HepG2 (cell line): ENCODE data around the gene ZNF503. TPM values are rescaled to one million over a fixed set of nuclear protein-coding genes. Genes with fewer than 3 reads are reported as not detected.

Experiments
- ATAC-seq: fragments of 200-7000 bp; cut with Tn5 transposase; 3 replicates; pipeline ENCODE4 v1.9.1; 2020; ENCODE audit warnings: mild to moderate bottlenecking, moderate library complexity
- BruUV-seq: library from RNA; stranded (reverse); fragments of 400-500 nt; replicated peaks from 2 replicates; lab custom pipeline; 2021; lab: Mats Ljungman, UMichigan
- CTCF ChIA-PET: fragments of 300-600 bp; formaldehyde crosslinking; extraction: SDS; loops from one replicate; lab custom pipeline; 2021; ENCODE audit warnings: low total read pairs, inconsistent platforms, low intra/inter-chr PET ratio; lab: Yijun Ruan, JAX
- POLR2A ChIA-PET: fragments of 350-600 bp; sonication (Branson Sonifier 250); formaldehyde crosslinking; loops from one replicate; lab custom pipeline; 2020; ENCODE audit warnings: antibody characterized with exemption, inconsistent platforms; lab: Yijun Ruan, JAX
- DNase-seq: peaks from one replicate; pipeline ENCODE4 v3.0.0-alpha.2; 2015; ENCODE audit warnings: low spot score
- FAIRE-seq: peaks from 3 replicates; lab custom pipeline; 2011; peaks lifted over from hg19 to GRCh38; lab: Jason Lieb, UNC
- H2AFZ ChIP-seq: one replicate; pipeline ENCODE4 v1.6.1; 2011; ENCODE audit warnings: low read length, inconsistent platforms
- H3K27ac ChIP-seq: fragments of 300-600 bp; 3 replicates; pipeline ENCODE4 v1.8.0; 2011; ENCODE audit warnings: mixed run types, mild to moderate bottlenecking, mixed read lengths, low read length, inconsistent platforms; ENCODE audit not compliant: insufficient read depth; ENCODE audit errors: extremely low read length
- H3K27me3 ChIP-seq, 2 experiments: fragments of 200-600 bp in 1 of 2; 2 replicates in 1 of 2; 3 replicates in 1 of 2; pipeline versions ENCODE4 v1.6.0 to v1.8.0; 2011; ENCODE audit warnings: low read length in 2 of 2, mild to moderate bottlenecking in 2 of 2, moderate library complexity in 2 of 2, inconsistent platforms in 1 of 2; ENCODE audit not compliant: insufficient read depth in 2 of 2, control insufficient read depth in 1 of 2
- H3K36me3 ChIP-seq, 2 experiments: fragments of 200-600 bp in 1 of 2; replicated peaks in 1 of 2; 2 replicates in 1 of 2; 3 replicates in 1 of 2; pipeline versions ENCODE4 v1.5.1 to v1.8.0; 2011; ENCODE audit warnings: low read length in 2 of 2, inconsistent platforms in 1 of 2; ENCODE audit not compliant: insufficient read depth in 2 of 2, control insufficient read depth in 1 of 2
- H3K4me1 ChIP-seq: 2 replicates; pipeline ENCODE4 v1.5.1; 2012; ENCODE audit warnings: low read length, inconsistent platforms; ENCODE audit not compliant: insufficient read depth
- H3K4me2 ChIP-seq: 2 replicates; pipeline ENCODE4 v1.6.0; 2011; ENCODE audit warnings: low read depth, low read length, inconsistent platforms
- H3K4me3 ChIP-seq, 3 experiments: fragments of 200-600 bp in 1 of 3; sonication (generic), shearing (Covaris generic) in 1 of 3; replicated peaks in 1 of 3; 2 replicates each; pipeline ENCODE4 v1.5.1; 2011 to 2016; ENCODE audit warnings: low read length in 3 of 3, inconsistent platforms in 2 of 3, low read depth in 2 of 3, mild to moderate bottlenecking in 2 of 3, control low read depth in 1 of 3, mixed read lengths in 1 of 3; ENCODE audit not compliant: insufficient read depth in 1 of 3
- H3K79me2 ChIP-seq: one replicate; pipeline ENCODE4 v1.6.1; 2011; ENCODE audit warnings: low read length, inconsistent platforms; ENCODE audit not compliant: insufficient read depth
- H3K9ac ChIP-seq: 2 replicates; pipeline ENCODE4 v1.6.0; 2011; ENCODE audit warnings: mild to moderate bottlenecking, low read depth, low read length, inconsistent platforms; ENCODE audit not compliant: insufficient read depth
- H3K9me3 ChIP-seq: 2 replicates; pipeline ENCODE4 v1.5.1; 2012; ENCODE audit warnings: mild to moderate bottlenecking, low read length
- H4K20me1 ChIP-seq: 2 replicates; pipeline ENCODE4 v1.6.0; 2011; ENCODE audit warnings: inconsistent platforms, mild to moderate bottlenecking, low read length, moderate library complexity; ENCODE audit not compliant: insufficient read depth
- RFXAP ChIP-seq: sonication (generic); formaldehyde crosslinking; IDR thresholded peaks from 2 replicates; pipeline ENCODE4 v1.4.0; 2020; ENCODE audit warnings: missing genetic modification reagents, borderline replicate concordance
- ZFP36 ChIP-seq: fragments of 150-350 bp; IDR thresholded peaks from 2 replicates; pipeline ENCODE4 v1.6.1; 2018; ENCODE audit warnings: borderline replicate concordance, low read length, low read depth; ENCODE audit not compliant: partially characterized antibody
- ZMYM3 ChIP-seq: sonication (generic); formaldehyde crosslinking; IDR thresholded peaks from 2 replicates; pipeline ENCODE4 v1.5.1; 2020; ENCODE audit warnings: mild to moderate bottlenecking, missing genetic modification reagents
- ZNF431 ChIP-seq: sonication (generic); formaldehyde crosslinking; IDR thresholded peaks from 2 replicates; pipeline ENCODE4 v1.9.0; 2022; ENCODE audit warnings: missing genetic modification reagents, low read depth, mild to moderate bottlenecking, borderline replicate concordance
- ZNF441 ChIP-seq: sonication (generic); formaldehyde crosslinking; IDR thresholded peaks from 2 replicates; pipeline ENCODE4 v1.7.0; 2021; ENCODE audit warnings: missing genetic modification reagents, borderline replicate concordance
- ZNF589 ChIP-seq: sonication (generic); formaldehyde crosslinking; conservative IDR thresholded peaks from 2 replicates; pipeline ENCODE4 v1.8.0; 2022; ENCODE audit warnings: mild to moderate bottlenecking, moderate library complexity, missing genetic modification reagents
- WGBS: methylation state at CpG from one replicate; pipeline ENCODE4 v1.1.6; 2017; ENCODE audit warnings: low lambda C conversion rate; 5-methylcytosine and 5-hydroxymethylcytosine counted together
- in situ Hi-C: cut with HindIII; loops from 2 replicates; pipeline ENCODE4 v1.10.0; 2017; ENCODE audit warnings: low pct_unique_long_range_greater_than_20kb; ENCODE audit not compliant: extremely low pct_ligation_motif_present
- intact Hi-C: fragments of 100-400 bp; cut with micrococcal nuclease; formaldehyde crosslinking; loops from one replicate; pipeline ENCODE4 v1.10.0; 2022; ENCODE audit not compliant: unreplicated experiment
- polyA plus RNA-seq, 8 experiments: library from polyadenylated mRNA; depleted of rRNA in 3 of 8; stranded (reverse) in 7 of 8; unstranded in 1 of 8; fragments of >200 nt; fragmentation: Illumina TruSeq in 4 of 8; extraction: Trizol in 4 of 8; gene quantifications; 2 replicates each; pipeline versions ENCODE4 v1.2.1 to v1.2.3, GENCODE V29; 2011 to 2016; ENCODE audit warnings: low read depth in 4 of 8, missing spikeins in 1 of 8, mixed read lengths in 1 of 8; ENCODE audit not compliant: insufficient read depth in 1 of 8
- total RNA-seq, 5 experiments: library from RNA; depleted of rRNA; stranded (reverse); fragments of >200 nt; fragmentation: Illumina TruSeq; extraction: Trizol; gene quantifications; 2 replicates each; pipeline ENCODE4 v1.2.3, GENCODE V29; 2016; ENCODE audit warnings: low read depth in 1 of 5
- TF ChIP-seq, protein P1 (sequence below): sonication (generic); formaldehyde crosslinking; IDR thresholded peaks from 2 replicates; pipeline ENCODE4 v1.8.1; 2023; ENCODE audit warnings: mild to moderate bottlenecking, missing genetic modification reagents
- TF ChIP-seq, protein P2 (sequence below): fragments of 450-650 bp; IDR thresholded peaks from 2 replicates; pipeline ENCODE4 v1.6.1; 2017; ENCODE audit warnings: mild to moderate bottlenecking
- TF ChIP-seq, protein P3 (sequence below): IDR thresholded peaks from 2 replicates; pipeline ENCODE4 v1.6.1; 2016; ENCODE audit warnings: missing compliant biosample characterization, missing genetic modification reagents, borderline replicate concordance
- TF ChIP-seq, protein P4 (sequence below): sonication (generic); formaldehyde crosslinking; IDR thresholded peaks from 2 replicates; pipeline ENCODE4 v1.8.1; 2023; ENCODE audit warnings: mild to moderate bottlenecking, inconsistent platforms, moderate library complexity, missing genetic modification reagents, borderline replicate concordance

Gene ZNF503
- total and polyA plus RNA-seq, 2 of the 13 experiments (the other 11 are each of a cell fraction or from before 2014, with no cell fraction given) = 2.7 to 8.3 TPM

DNA sequence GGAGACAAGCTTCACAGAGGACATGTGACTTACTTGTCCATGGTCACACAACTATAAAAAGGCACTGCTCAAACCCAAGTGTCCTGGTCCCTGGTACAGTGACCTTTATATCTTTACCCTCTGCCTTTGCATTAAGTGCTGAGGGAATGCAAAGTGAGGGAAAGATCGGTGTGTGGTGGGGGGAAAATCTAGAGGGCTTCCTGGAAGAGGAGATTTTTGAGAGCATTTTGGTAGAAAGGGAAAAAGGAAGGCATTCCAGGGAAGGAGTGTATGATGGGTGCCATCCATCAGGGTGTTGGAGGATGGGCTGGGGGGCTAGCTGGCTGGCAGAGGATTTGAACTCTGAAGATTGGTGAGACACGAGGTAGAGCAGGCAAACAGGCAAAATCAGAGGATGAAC is 9.3 kb downstream of the ZNF503 start:
- in situ Hi-C loops = loop anchor here (10.0 kb wide), 1 partner anchor 643 kb away; no protein-coding TSS in a partner anchor
- no peaks in the 10 kb centered on the region for H3K4me1 ChIP-seq
- H3K4me2 ChIP-seq = no peak overlapping the region
- WGBS = 92% methylated on average over 2 of the region's 2 CpGs
- peaks cover 2% of the 10 kb centered on the region; the same call in 1 of the 2 replicates for H4K20me1 ChIP-seq
- ChIA-PET POLR2A (no interaction called here), CTCF (no interaction called here)
- TF ChIP-seq RFXAP = no peak
- peak; percentile 54 for TF ChIP-seq ZFP36
- no TSS peak for BruUV-seq
- DNase-seq = no peak
- no peak for ATAC-seq
- intact Hi-C loops = no loop called here
- no peaks in the 10 kb centered on the region for H3K79me2 ChIP-seq
- H3K4me3 ChIP-seq = no peak overlapping the region
- H3K27me3 ChIP-seq = no peaks in the 10 kb centered on the region
- no peaks in the 10 kb centered on the region for H3K36me3 ChIP-seq
- FAIRE-seq = no peak
- H3K27ac ChIP-seq = no peak overlapping the region
- no peak overlapping the region for H2AFZ ChIP-seq
- H3K9me3 ChIP-seq = no peaks in the 10 kb centered on the region
- H3K9ac ChIP-seq = no peak overlapping the region

DNA sequence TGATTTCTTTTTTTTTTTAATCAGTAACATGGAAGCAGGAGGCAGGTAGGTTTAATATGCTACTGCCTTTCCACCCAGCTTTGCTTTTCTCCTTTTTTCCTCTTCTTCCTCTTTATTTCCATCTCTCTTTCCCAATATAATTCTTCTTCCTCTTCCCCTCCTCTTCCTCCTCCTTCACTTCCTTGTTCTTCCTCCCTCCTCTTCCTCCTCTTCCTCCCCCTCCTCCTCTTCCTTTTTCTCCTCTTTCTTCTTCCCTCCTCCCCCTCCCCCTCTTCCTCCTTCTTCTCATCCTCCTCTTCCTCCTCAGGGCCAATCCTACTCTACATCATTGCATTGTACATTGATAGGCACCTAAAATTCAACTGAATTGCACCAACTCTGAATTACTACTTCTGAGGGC is 11.4 kb downstream of the ZNF503 start:
- no peak overlapping the region for H3K4me3 ChIP-seq
- ATAC-seq (no peak), DNase-seq (no peak), FAIRE-seq (no peak)
- H3K27ac ChIP-seq = no peak overlapping the region
- no peaks in the 10 kb centered on the region for H3K27me3 ChIP-seq
- intact Hi-C loops = no loop called here
- no peak overlapping the region for H3K4me2 ChIP-seq
- in situ Hi-C loops = loop anchor here (10.0 kb wide), 1 partner anchor 645 kb away; no protein-coding TSS in a partner anchor
- H4K20me1 ChIP-seq = peaks cover 2% of the 10 kb centered on the region; the same call in 1 of the 2 replicates
- H3K9me3 ChIP-seq = no peaks in the 10 kb centered on the region
- no peaks in the 10 kb centered on the region for H3K36me3 ChIP-seq
- H3K4me1 ChIP-seq = no peaks in the 10 kb centered on the region
- H3K9ac ChIP-seq = no peak overlapping the region
- no peak overlapping the region for H2AFZ ChIP-seq
- no peaks in the 10 kb centered on the region for H3K79me2 ChIP-seq
- POLR2A ChIA-PET = no interaction called here
- CTCF ChIA-PET = no interaction called here
- BruUV-seq = no TSS peak
- TF ChIP-seq ZMYM3 (CRISPR knock-in tag) (no peak), ZNF589 (CRISPR knock-in tag) (no peak), ZNF431 (CRISPR knock-in tag) (no peak), ZNF441 (CRISPR knock-in tag) (no peak)
- TF ChIP-seq, protein P1, sequence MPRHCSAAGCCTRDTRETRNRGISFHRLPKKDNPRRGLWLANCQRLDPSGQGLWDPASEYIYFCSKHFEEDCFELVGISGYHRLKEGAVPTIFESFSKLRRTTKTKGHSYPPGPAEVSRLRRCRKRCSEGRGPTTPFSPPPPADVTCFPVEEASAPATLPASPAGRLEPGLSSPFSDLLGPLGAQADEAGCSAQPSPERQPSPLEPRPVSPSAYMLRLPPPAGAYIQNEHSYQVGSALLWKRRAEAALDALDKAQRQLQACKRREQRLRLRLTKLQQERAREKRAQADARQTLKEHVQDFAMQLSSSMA (CRISPR knock-in tag) = no peak
- TF ChIP-seq, protein P2, sequence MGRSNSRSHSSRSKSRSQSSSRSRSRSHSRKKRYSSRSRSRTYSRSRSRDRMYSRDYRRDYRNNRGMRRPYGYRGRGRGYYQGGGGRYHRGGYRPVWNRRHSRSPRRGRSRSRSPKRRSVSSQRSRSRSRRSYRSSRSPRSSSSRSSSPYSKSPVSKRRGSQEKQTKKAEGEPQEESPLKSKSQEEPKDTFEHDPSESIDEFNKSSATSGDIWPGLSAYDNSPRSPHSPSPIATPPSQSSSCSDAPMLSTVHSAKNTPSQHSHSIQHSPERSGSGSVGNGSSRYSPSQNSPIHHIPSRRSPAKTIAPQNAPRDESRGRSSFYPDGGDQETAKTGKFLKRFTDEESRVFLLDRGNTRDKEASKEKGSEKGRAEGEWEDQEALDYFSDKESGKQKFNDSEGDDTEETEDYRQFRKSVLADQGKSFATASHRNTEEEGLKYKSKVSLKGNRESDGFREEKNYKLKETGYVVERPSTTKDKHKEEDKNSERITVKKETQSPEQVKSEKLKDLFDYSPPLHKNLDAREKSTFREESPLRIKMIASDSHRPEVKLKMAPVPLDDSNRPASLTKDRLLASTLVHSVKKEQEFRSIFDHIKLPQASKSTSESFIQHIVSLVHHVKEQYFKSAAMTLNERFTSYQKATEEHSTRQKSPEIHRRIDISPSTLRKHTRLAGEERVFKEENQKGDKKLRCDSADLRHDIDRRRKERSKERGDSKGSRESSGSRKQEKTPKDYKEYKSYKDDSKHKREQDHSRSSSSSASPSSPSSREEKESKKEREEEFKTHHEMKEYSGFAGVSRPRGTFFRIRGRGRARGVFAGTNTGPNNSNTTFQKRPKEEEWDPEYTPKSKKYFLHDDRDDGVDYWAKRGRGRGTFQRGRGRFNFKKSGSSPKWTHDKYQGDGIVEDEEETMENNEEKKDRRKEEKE = no peak
- TF ChIP-seq, protein P3, sequence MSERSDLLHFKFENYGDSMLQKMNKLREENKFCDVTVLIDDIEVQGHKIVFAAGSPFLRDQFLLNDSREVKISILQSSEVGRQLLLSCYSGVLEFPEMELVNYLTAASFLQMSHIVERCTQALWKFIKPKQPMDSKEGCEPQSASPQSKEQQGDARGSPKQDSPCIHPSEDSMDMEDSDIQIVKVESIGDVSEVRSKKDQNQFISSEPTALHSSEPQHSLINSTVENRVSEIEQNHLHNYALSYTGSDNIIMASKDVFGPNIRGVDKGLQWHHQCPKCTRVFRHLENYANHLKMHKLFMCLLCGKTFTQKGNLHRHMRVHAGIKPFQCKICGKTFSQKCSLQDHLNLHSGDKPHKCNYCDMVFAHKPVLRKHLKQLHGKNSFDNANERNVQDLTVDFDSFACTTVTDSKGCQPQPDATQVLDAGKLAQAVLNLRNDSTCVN (CRISPR knock-in tag) = no peak
- TF ChIP-seq, protein P4, sequence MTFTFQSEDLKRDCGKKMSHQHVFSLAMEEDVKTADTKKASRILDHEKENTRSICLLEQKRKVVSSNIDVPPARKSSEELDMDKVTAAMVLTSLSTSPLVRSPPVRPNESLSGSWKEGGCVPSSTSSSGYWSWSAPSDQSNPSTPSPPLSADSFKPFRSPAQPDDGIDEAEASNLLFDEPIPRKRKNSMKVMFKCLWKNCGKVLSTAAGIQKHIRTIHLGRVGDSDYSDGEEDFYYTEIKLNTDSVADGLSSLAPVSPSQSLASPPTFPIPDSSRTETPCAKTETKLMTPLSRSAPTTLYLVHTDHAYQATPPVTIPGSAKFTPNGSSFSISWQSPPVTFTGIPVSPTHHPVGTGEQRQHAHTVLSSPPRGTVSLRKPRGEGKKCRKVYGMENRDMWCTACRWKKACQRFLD = no peak
